Muscle of leg (tissue), 11 donors: Measurements from ENCODE around the gene DCBLD2. TPM values are rescaled to one million over a fixed set of nuclear protein-coding genes. Genes with fewer than 3 reads are reported as not detected.

Experiments
- DNase-seq: peaks from one replicate; pipeline ENCODE4 v3.0.0; 2013
- H3K27ac ChIP-seq: one replicate; pipeline ENCODE4 v1.5.1; 2013; ENCODE audit warnings: mild to moderate bottlenecking, low read length, control low read depth
- H3K27me3 ChIP-seq: one replicate; pipeline ENCODE4 v1.6.1; 2013; ENCODE audit warnings: low read length; ENCODE audit not compliant: control insufficient read depth, insufficient read depth
- H3K36me3 ChIP-seq: one replicate; pipeline ENCODE4 v1.6.1; 2013; ENCODE audit warnings: low read length; ENCODE audit not compliant: control insufficient read depth, insufficient read depth
- H3K4me1 ChIP-seq: one replicate; pipeline ENCODE4 v1.6.1; 2013; ENCODE audit warnings: low read length; ENCODE audit not compliant: control insufficient read depth, insufficient read depth
- H3K4me3 ChIP-seq: one replicate; pipeline ENCODE4 v1.5.1; 2013; ENCODE audit warnings: low read length, control low read depth
- H3K9me3 ChIP-seq: replicated peaks from 2 replicates; pipeline ENCODE4 v1.6.1; 2013; ENCODE audit warnings: low read depth, low read length; ENCODE audit not compliant: control insufficient read depth
- WGBS: methylation state at CpG from one replicate; pipeline ENCODE4 v1.1.5; 2013; ENCODE audit warnings: missing lambda C conversion rate; ENCODE audit not compliant: insufficient coverage; 5-methylcytosine and 5-hydroxymethylcytosine counted together
- polyA plus RNA-seq, 8 donors: library from polyadenylated mRNA; unstranded; fragments of 120-200 nt; gene quantifications; one replicate each; pipeline versions ENCODE4 v1.2.1 to v1.2.3, GENCODE V29; 2013; ENCODE audit warnings: inconsistent platforms in 1 of 8, low replicate concordance in 1 of 8; ENCODE audit not compliant: insufficient read length in 8 of 8, insufficient read depth in 1 of 8
- total RNA-seq: library from RNA; stranded (reverse); fragments of 120-200 nt; gene quantifications from one replicate; pipeline ENCODE4 v1.2.4, GENCODE V29; 2013

DCBLD2 gene
- total and polyA plus RNA-seq, 9 donors = 18.7 to 31.0 (median 23.9) TPM

DNA sequence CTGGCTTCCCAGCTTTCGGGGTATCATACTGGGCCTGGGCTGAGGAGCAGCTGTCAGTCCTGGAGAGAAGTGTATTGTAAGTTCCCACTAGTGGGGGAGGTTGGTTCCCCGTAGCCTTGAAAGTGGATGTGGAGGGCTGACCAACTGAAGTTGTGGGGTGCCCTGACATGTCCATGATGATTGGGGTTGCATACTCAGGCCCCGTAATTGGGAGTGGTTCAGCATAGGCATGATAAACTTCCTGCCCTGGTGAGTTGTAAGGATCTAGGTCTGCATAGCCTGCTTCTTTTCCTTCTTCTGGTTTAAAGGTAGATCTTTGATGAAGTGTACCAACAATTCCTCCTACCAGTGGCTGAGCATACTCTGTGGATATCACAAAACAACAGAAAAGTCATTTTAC lies 102.0 kb downstream of the DCBLD2 start:
- Histone ChIP-seq H3K27me3 (no peaks in the 10 kb centered on the region), H3K4me3 (no peak overlapping the region), H3K9me3 (no peaks in the 10 kb centered on the region), H3K4me1 (no peaks in the 10 kb centered on the region), H3K27ac (no peak overlapping the region), H3K36me3 (peaks cover 18% of the 10 kb centered on the region)
- WGBS = 100% methylated on average over 2 of the region's 3 CpGs
- no peak for DNase-seq

DNA sequence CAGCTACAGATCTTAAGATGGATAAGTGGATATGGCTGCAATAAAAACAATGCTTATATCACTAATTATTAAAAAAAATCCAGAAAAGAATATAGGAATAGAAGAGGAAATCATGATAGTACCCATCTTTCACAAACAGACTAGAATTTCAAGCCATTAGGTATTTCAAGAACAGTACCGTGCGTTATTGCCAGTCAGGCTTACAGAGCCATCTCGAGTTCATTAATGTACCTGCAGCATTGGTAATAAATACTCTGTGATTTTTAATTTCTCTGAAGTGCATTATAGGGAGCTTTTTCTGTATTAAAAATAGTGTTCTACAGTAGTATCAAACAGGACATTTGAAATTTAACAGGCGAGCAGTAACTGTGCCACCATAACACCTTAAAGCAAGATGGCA lies 102.7 kb downstream of the DCBLD2 start:
- Histone ChIP-seq H3K4me3 (no peak overlapping the region), H3K36me3 (peaks cover 18% of the 10 kb centered on the region), H3K27ac (no peak overlapping the region), H3K4me1 (no peaks in the 10 kb centered on the region), H3K9me3 (no peaks in the 10 kb centered on the region), H3K27me3 (no peaks in the 10 kb centered on the region)
- DNase-seq = no peak
- WGBS = no CpG with 5 or more reads among the region's 4 CpGs

GRCh38 chr3:98797905-98798304 lies 103.6 kb downstream of the DCBLD2 start:
- DNase-seq = no peak
- H3K4me1 ChIP-seq = no peaks in the 10 kb centered on the region
- no CpG with 5 or more reads among the region's 4 CpGs for WGBS
- peaks cover 18% of the 10 kb centered on the region for H3K36me3 ChIP-seq
- no peaks in the 10 kb centered on the region for H3K9me3 ChIP-seq
- H3K4me3 ChIP-seq = no peak overlapping the region
- H3K27ac ChIP-seq = no peak overlapping the region
- no peaks in the 10 kb centered on the region for H3K27me3 ChIP-seq

GRCh38 chr3:98796334-98796733 lies 105.2 kb downstream of the DCBLD2 start:
- Histone ChIP-seq H3K4me1 (no peaks in the 10 kb centered on the region), H3K9me3 (no peaks in the 10 kb centered on the region), H3K4me3 (no peak overlapping the region), H3K36me3 (peaks cover 15% of the 10 kb centered on the region), H3K27ac (no peak overlapping the region), H3K27me3 (no peaks in the 10 kb centered on the region)
- WGBS = 100% methylated on average over 1 of the region's 5 CpGs
- DNase-seq = no peak

GRCh38 chr3:98793971-98794370 lies 107.5 kb downstream of the DCBLD2 start:
- no peaks in the 10 kb centered on the region for H3K27me3 ChIP-seq
- H3K9me3 ChIP-seq = no peaks in the 10 kb centered on the region
- no CpG with 5 or more reads among the region's 3 CpGs for WGBS
- no peak overlapping the region for H3K4me3 ChIP-seq
- no peaks in the 10 kb centered on the region for H3K4me1 ChIP-seq
- H3K27ac ChIP-seq = no peak overlapping the region
- peaks cover 4% of the 10 kb centered on the region for H3K36me3 ChIP-seq
- no peak for DNase-seq

- Histone ChIP-seq H3K9me3 (no peaks in the 10 kb centered on the region), H3K27ac (no peak overlapping the region), H3K4me1 (no peaks in the 10 kb centered on the region), H3K4me3 (no peak overlapping the region), H3K36me3 (no peaks in the 10 kb centered on the region), H3K27me3 (no peaks in the 10 kb centered on the region)
- WGBS = 55% methylated on average over 2 of the region's 7 CpGs
- DNase-seq = no peak
Observed at GRCh38 chr3:98791341-98792325, 109.9 kb downstream of the DCBLD2 start.

DNA sequence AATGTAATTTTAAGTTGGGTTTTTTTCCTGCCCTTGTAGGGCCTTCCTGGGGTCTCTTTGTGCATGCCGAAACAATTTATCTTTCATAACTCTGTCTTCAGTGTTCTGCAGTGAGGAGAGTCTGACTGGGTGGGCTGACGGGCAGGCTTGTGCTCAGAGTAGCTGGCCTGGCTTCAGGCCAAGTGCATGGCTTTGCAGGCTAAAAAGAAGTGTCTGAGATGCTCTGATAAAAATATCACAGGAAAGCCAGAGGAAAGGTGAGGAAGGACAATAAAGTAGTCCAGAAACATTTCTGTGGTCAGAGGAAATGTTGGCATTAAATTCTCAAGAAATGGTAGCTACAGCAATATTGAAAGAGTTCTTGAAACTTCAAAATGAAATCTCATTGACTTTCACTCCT lies 112.8 kb downstream of the DCBLD2 start:
- DNase-seq = no peak

DNA sequence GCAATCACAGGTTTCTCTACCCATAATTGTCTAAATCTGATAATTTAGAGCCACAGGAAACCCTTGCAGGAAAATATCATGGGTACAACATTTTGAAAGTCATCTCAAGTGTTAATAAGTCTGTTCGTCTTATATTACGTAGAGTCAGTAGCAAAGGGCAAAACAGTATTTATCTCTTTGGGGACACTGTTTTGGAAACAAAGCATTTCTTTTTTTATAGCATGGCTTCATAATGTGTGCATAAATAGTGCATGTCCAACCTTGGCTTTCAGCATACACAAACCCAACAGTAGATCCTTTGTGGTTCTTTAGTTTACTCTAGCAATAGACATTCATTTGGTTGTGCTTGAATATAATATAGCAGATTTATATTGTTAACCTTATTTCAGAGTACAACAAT lies 114.3 kb downstream of the DCBLD2 start:
- H3K9me3 ChIP-seq = no peaks in the 10 kb centered on the region
- no peaks in the 10 kb centered on the region for H3K4me1 ChIP-seq
- no peaks in the 10 kb centered on the region for H3K27me3 ChIP-seq
- no peak overlapping the region for H3K4me3 ChIP-seq
- no peaks in the 10 kb centered on the region for H3K36me3 ChIP-seq
- no peak overlapping the region for H3K27ac ChIP-seq
- no CpG with 5 or more reads among the region's 2 CpGs for WGBS
- no peak for DNase-seq

More for the DNA sequence above, 112.8 kb downstream of the DCBLD2 start:
- H3K36me3 ChIP-seq = no peaks in the 10 kb centered on the region
- no peak overlapping the region for H3K27ac ChIP-seq
- H3K4me1 ChIP-seq = no peaks in the 10 kb centered on the region
- H3K27me3 ChIP-seq = no peaks in the 10 kb centered on the region
- H3K4me3 ChIP-seq = no peak overlapping the region
- H3K9me3 ChIP-seq = no peaks in the 10 kb centered on the region
- WGBS = 40% methylated on average over 1 of the region's 2 CpGs

DNA sequence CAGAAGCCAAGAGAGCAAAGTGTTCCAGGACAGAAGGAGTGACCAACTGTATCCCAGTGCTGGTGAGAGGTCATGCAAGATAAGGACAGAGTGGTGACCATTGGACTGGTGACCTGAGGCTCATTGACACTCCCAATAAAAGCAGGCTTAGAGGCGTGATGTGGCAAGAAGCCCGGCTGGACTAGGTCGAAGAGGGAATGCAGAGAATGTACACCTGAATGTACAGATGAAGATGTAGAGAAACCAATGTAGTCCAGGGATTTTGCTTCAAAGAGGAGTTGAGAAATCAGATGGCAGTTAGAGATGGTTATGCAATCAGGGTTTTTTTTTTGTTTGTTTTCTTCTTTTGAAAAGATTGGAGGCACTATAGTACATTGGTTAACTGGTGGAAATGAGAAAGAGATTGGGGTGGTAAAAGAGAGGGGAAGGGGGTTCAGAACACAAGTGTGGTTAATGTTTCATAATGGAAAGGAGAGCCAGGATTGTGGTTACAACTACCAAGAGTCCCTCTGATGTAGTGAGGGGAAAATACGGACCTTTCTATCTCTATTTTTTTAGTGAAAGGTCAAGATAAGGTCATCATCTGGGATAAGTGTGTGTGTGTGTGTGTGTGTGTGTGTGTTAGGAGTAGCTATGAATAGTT lies 115.0 kb downstream of the DCBLD2 start:
- no peak overlapping the region for H3K27ac ChIP-seq
- no peak for DNase-seq
- no peaks in the 10 kb centered on the region for H3K36me3 ChIP-seq
- no peaks in the 10 kb centered on the region for H3K27me3 ChIP-seq
- H3K9me3 ChIP-seq = no peaks in the 10 kb centered on the region
- H3K4me3 ChIP-seq = no peak overlapping the region
- 95% methylated on average over 3 of the region's 4 CpGs for WGBS
- H3K4me1 ChIP-seq = no peaks in the 10 kb centered on the region
